HCT116 (cell line): ENCODE measurements around the gene ZNF783. TPM values are rescaled to one million over a fixed set of nuclear protein-coding genes. Genes with fewer than 3 reads are reported as not detected.

Source experiments
- ATAC-seq: fragments of 200-7000 bp; cut with Tn5 transposase; 2 replicates; pipeline ENCODE4 v1.9.1; 2020; ENCODE audit warnings: mild to moderate bottlenecking, moderate library complexity
- BruUV-seq: library from RNA; stranded (reverse); fragments of 400-500 nt; replicated peaks from 2 replicates; lab custom pipeline; 2021; lab: Mats Ljungman, UMichigan
- CTCF ChIA-PET: fragments of 300-600 bp; sonication (Branson Sonifier 250); formaldehyde crosslinking; loops from one replicate; lab custom pipeline; 2021; ENCODE audit warnings: antibody characterized with exemption; lab: Charles Lee
- POLR2A ChIA-PET: fragments of 300-600, 350-600 bp; sonication (Branson Sonifier 250); formaldehyde crosslinking; loops from one replicate; lab custom pipeline; 2021; ENCODE audit warnings: antibody characterized with exemption; lab: Charles Lee
- RAD21 ChIA-PET, 2 experiments: fragments of 300-600 bp; sonication (Branson Sonifier 250); formaldehyde crosslinking; loops; one replicate each; lab custom pipeline; 2023; ENCODE audit warnings: low total read pairs in 2 of 2; ENCODE audit not compliant: uncharacterized antibody in 2 of 2, unreplicated experiment in 2 of 2, low non-redundant PET in 1 of 2; lab: Charles Lee
- DNase-seq: peaks from one replicate; pipeline ENCODE4 v3.0.0-alpha.2; 2010; ENCODE audit warnings: low read depth, low spot score
- H2AFZ ChIP-seq: fragments of 200-600 bp; shearing (Covaris generic), sonication (generic); 2 replicates; pipeline ENCODE4 v1.6.1; 2017; ENCODE audit warnings: low read depth, mixed run types, mixed read lengths, antibody characterized with exemption, low read length; ENCODE audit not compliant: poor library complexity, severe bottlenecking
- H3K27ac ChIP-seq: 2 replicates; pipeline ENCODE4 v1.5.1; 2012; ENCODE audit warnings: low read depth, low read length
- H3K27me3 ChIP-seq: fragments of 200-600 bp; sonication (generic); 2 replicates; pipeline ENCODE4 v1.6.1; 2016; ENCODE audit warnings: mixed run types, low read length, mixed read lengths; ENCODE audit not compliant: insufficient read depth
- H3K36me3 ChIP-seq, 2 experiments: fragments of 200-500 bp in 1 of 2; fragments of 200-600 bp in 1 of 2; sonication (Bioruptor generic) in 1 of 2; sonication (generic) in 1 of 2; 2 replicates each; pipeline versions ENCODE4 v1.5.1 to v1.6.1; 2014 to 2016; ENCODE audit warnings: low read length in 2 of 2, inconsistent platforms in 1 of 2, mixed read lengths in 1 of 2, mixed run types in 1 of 2; ENCODE audit not compliant: insufficient read depth in 2 of 2, control insufficient read depth in 1 of 2
- H3K4me1 ChIP-seq, 2 experiments: fragments of 200-600 bp in 1 of 2; sonication (generic) in 1 of 2; 2 replicates each; pipeline versions ENCODE4 v1.5.1 to v1.6.1; 2012 to 2017; ENCODE audit warnings: low read length in 2 of 2, inconsistent platforms in 1 of 2, mild to moderate bottlenecking in 1 of 2, mixed read lengths in 1 of 2, mixed run types in 1 of 2, moderate library complexity in 1 of 2; ENCODE audit not compliant: insufficient read depth in 2 of 2, control insufficient read depth in 1 of 2
- H3K4me2 ChIP-seq: fragments of 200-600 bp; sonication (generic); 2 replicates; pipeline ENCODE4 v1.6.1; 2017; ENCODE audit warnings: mixed run types, low read length, mixed read lengths
- H3K4me3 ChIP-seq, 2 experiments: fragments of 200-600 bp in 1 of 2; sonication (generic) in 1 of 2; replicated peaks in 1 of 2; 2 replicates each; pipeline ENCODE4 v1.5.1; 2011 to 2016; ENCODE audit warnings: low read length in 2 of 2, control low read depth in 1 of 2, low read depth in 1 of 2, mild to moderate bottlenecking in 1 of 2, mixed read lengths in 1 of 2, mixed run types in 1 of 2
- H3K79me2 ChIP-seq: fragments of 200-600 bp; sonication (generic); 2 replicates; pipeline ENCODE4 v1.6.1; 2017; ENCODE audit warnings: mild to moderate bottlenecking, mixed run types, low read length, moderate library complexity, mixed read lengths; ENCODE audit not compliant: insufficient read depth
- H3K9ac ChIP-seq: fragments of 200-600 bp; sonication (generic); 2 replicates; pipeline ENCODE4 v1.6.1; 2016; ENCODE audit warnings: low read length, mixed read lengths
- H3K9me2 ChIP-seq: fragments of 200-600 bp; sonication (generic), shearing (Covaris generic); 2 replicates; pipeline ENCODE4 v1.6.1; 2017; ENCODE audit warnings: mixed run types, mild to moderate bottlenecking, moderate library complexity; ENCODE audit not compliant: insufficient read depth
- H3K9me3 ChIP-seq, 2 experiments: fragments of 200-500 bp in 1 of 2; fragments of 200-600 bp in 1 of 2; sonication (Bioruptor generic) in 1 of 2; sonication (generic) in 1 of 2; 2 replicates each; pipeline ENCODE4 v1.6.1; 2014 to 2017; ENCODE audit warnings: low read length in 2 of 2, mixed read lengths in 2 of 2, inconsistent platforms in 1 of 2, low read depth in 1 of 2, mild to moderate bottlenecking in 1 of 2, mixed run types in 1 of 2, moderate library complexity in 1 of 2; ENCODE audit not compliant: control insufficient read depth in 1 of 2, insufficient read depth in 1 of 2
- H4K20me1 ChIP-seq: fragments of 200-600 bp; sonication (generic), shearing (Covaris generic); 2 replicates; pipeline ENCODE4 v1.6.1; 2017; ENCODE audit warnings: mixed run types, mild to moderate bottlenecking, moderate library complexity; ENCODE audit not compliant: insufficient read depth
- CTCF ChIP-seq, 3 experiments: fragments of 200-600 bp in 1 of 3; sonication (generic) in 1 of 3; IDR thresholded peaks in 2 of 3; conservative IDR thresholded peaks in 1 of 3; 2 replicates each; pipeline ENCODE4 v1.5.1; 2012 to 2017; ENCODE audit warnings: low read depth in 2 of 3, low read length in 2 of 3, antibody characterized with exemption in 1 of 3, borderline replicate concordance in 1 of 3, control low read depth in 1 of 3, mild to moderate bottlenecking in 1 of 3, mixed read lengths in 1 of 3, mixed run types in 1 of 3, moderate library complexity in 1 of 3; ENCODE audit not compliant: insufficient read depth in 1 of 3
- EGR1 ChIP-seq: IDR thresholded peaks from 2 replicates; pipeline ENCODE4 v1.6.1; 2012; ENCODE audit warnings: low read depth
- ELF1 ChIP-seq: IDR thresholded peaks from 2 replicates; pipeline ENCODE4 v1.6.1; 2012; ENCODE audit warnings: low read depth, borderline replicate concordance
- FOSL1 ChIP-seq: IDR thresholded peaks from 2 replicates; pipeline ENCODE4 v1.6.1; 2012; ENCODE audit warnings: low read depth
- JUND ChIP-seq: IDR thresholded peaks from 2 replicates; pipeline ENCODE4 v1.6.1; 2012
- POLR2A ChIP-seq: IDR thresholded peaks from 2 replicates; pipeline ENCODE4 v1.7.0; 2011; ENCODE audit warnings: borderline replicate concordance; ENCODE audit not compliant: insufficient read depth, insufficient read length; ENCODE audit errors: extremely low read depth
- TCF7L2 ChIP-seq: IDR thresholded peaks from 2 replicates; pipeline ENCODE4 v1.7.0; 2011; ENCODE audit warnings: borderline replicate concordance, inconsistent platforms; ENCODE audit not compliant: insufficient read depth, insufficient read length; ENCODE audit errors: extremely low read depth
- YY1 ChIP-seq: IDR thresholded peaks from 2 replicates; pipeline ENCODE4 v1.6.1; 2011; ENCODE audit warnings: low read length, low read depth, moderate library complexity, mild to moderate bottlenecking; ENCODE audit not compliant: insufficient replicate concordance; ENCODE audit errors: extremely low read depth
- intact Hi-C: fragments of 100-400 bp; cut with micrococcal nuclease; formaldehyde crosslinking; loops from 2 replicates; pipeline ENCODE4 v1.10.0; 2022
- total RNA-seq: library from RNA; stranded (reverse); gene quantifications from one replicate; pipeline ENCODE4 v1.2.1, GENCODE V29; 2021; ENCODE audit not compliant: unreplicated experiment
- TF ChIP-seq, protein P1 (sequence below): IDR thresholded peaks from 2 replicates; pipeline ENCODE4 v1.6.1; 2012

ZNF783 gene
- total RNA-seq, 1 experiment from 2014 or later: 12.5 TPM

DNA sequence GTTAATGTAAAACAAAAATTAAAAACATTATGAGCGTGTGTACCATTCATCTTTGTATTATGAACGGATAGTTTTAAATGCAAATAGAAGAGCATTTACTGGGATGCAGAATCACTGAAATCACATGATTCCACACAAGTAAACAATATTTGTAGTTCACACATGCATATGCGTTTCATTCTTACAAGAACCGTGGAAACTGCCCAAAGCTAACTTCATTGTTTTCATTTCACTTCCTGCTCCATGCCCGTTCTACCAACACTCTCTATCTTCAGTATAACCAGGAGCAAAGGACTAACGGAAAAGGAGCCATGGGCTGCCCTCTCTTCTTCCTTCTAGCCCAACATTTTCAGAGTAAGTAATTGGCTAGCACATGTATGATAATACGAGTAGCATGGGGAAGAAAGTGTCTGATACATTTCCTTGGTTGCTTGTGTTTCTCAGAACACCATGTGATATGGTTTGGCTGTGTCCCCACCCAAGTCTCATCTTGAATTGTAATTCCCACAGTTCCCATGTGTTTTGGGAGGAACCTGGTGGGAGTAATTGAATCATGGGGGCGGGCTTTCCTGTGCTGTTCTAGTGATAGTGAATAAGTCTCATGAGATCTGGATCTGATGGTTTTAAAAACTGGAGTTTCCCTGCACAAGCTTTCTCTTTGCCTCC lies 38.8 kb downstream of the ZNF783 start:
- CTCF ChIA-PET: no interaction called here
- intact Hi-C loops: no loop called here
- ATAC-seq: no peak

More for the DNA sequence above, 38.8 kb downstream of the ZNF783 start:
- no peaks in the 10 kb centered on the region for H3K36me3 ChIP-seq
- H3K79me2 ChIP-seq: no peaks in the 10 kb centered on the region
- TF ChIP-seq YY1 (no peak), EGR1 (no peak), CTCF (IDR thresholded peaks at IDR 0.05 in 2 of 3, conservative IDR thresholded peaks at IDR 0.05 in 1 of 3; ENCODE audit: borderline replicate concordance in 1 of 3, insufficient read depth in 1 of 3, low read depth in 2 of 3, low read length in 2 of 3) (no peak), ELF1 (no peak), TCF7L2 (no peak), JUND (no peak), FOSL1 (no peak), POLR2A (no peak)
- TF ChIP-seq, protein P1, sequence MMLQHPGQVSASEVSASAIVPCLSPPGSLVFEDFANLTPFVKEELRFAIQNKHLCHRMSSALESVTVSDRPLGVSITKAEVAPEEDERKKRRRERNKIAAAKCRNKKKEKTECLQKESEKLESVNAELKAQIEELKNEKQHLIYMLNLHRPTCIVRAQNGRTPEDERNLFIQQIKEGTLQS: no peak
- H3K27ac ChIP-seq: no peak overlapping the region
- POLR2A ChIA-PET: no interaction called here
- no peak overlapping the region for H2AFZ ChIP-seq
- H3K4me1 ChIP-seq: no peaks in the 10 kb centered on the region
- H3K4me2 ChIP-seq: no peak overlapping the region
- no peak overlapping the region for H3K4me3 ChIP-seq
- H4K20me1 ChIP-seq: no peaks in the 10 kb centered on the region
- H3K9ac ChIP-seq: no peak overlapping the region
- DNase-seq: no peak
- no peaks in the 10 kb centered on the region for H3K9me3 ChIP-seq
- BruUV-seq: no TSS peak
- no peaks in the 10 kb centered on the region for H3K27me3 ChIP-seq
- H3K9me2 ChIP-seq: no peaks in the 10 kb centered on the region
- RAD21 ChIA-PET: no interaction called here
